Stimulated activated CD4-positive, alpha-beta T cell treated with anti-CD3 and anti-CD28 coated beads, Interleukin-2, amount 100 ng/mL, for 24 hours (primary cell): Measurements from ENCODE around the gene LTA4H.

Experiments used
- DNase-seq, 2 donors: peaks; one replicate each; pipeline ENCODE4 v3.0.0-alpha.2; 2020

Gene LTA4H

GRCh38 chr12:96056646-96057455 is 21.5 kb upstream of the LTA4H start:
- DNase-seq = no peak

- no peak for DNase-seq
Measured at GRCh38 chr12:96054244-96054610, 18.8 kb upstream of the LTA4H start.

GRCh38 chr12:96053476-96054243 is 18.3 kb upstream of the LTA4H start:
- no peak for DNase-seq

- DNase-seq = no peak
Measured at GRCh38 chr12:96051756-96052485, 16.5 kb upstream of the LTA4H start.

- no peak for DNase-seq
Measured at GRCh38 chr12:96050139-96050538, 14.8 kb upstream of the LTA4H start.

- no peak for DNase-seq
Measured at GRCh38 chr12:96049101-96049500, 13.7 kb upstream of the LTA4H start.

GRCh38 chr12:96048393-96048969 is 13.1 kb upstream of the LTA4H start:
- no peak for DNase-seq

- DNase-seq = no peak
Measured at GRCh38 chr12:96047229-96048211, 12.1 kb upstream of the LTA4H start.

GRCh38 chr12:96046543-96047228 is 11.3 kb upstream of the LTA4H start:
- no peak for DNase-seq

GRCh38 chr12:96045566-96045965 is 10.2 kb upstream of the LTA4H start:
- no peak for DNase-seq

- no peak for DNase-seq
Measured at GRCh38 chr12:96044943-96045290, 9.5 kb upstream of the LTA4H start.

GRCh38 chr12:96044017-96044942 is 8.9 kb upstream of the LTA4H start:
- no peak for DNase-seq

GRCh38 chr12:96041181-96041580 is 5.8 kb upstream of the LTA4H start:
- DNase-seq = no peak

- no peak for DNase-seq
Measured at GRCh38 chr12:96040305-96041133, 5.1 kb upstream of the LTA4H start.

- no peak for DNase-seq
Measured at GRCh38 chr12:96039516-96039915, 4.1 kb upstream of the LTA4H start.

GRCh38 chr12:96036765-96037455 is 1.5 kb upstream of the LTA4H start:
- DNase-seq = no peak

- peak in 1 of 2 donors; percentile 27 for DNase-seq
Measured at GRCh38 chr12:96034621-96035282, 635 bp downstream of the LTA4H start.
